GM12864 (cell line): ENCODE data around the gene SKAP1.

Experiments used
- DNase-seq: peaks from one replicate; pipeline ENCODE4 v3.0.0-alpha.2; 2011; ENCODE audit warnings: low read depth
- H3K4me3 ChIP-seq: 2 replicates; pipeline ENCODE4 v1.5.1; 2011; ENCODE audit warnings: mild to moderate bottlenecking, low read depth, low read length, control low read depth
- TF ChIP-seq, protein P1 (sequence below): IDR thresholded peaks from 2 replicates; pipeline ENCODE4 v1.5.1; 2011; ENCODE audit warnings: low read depth, mild to moderate bottlenecking, moderate library complexity, low read length, control low read depth, inconsistent platforms; ENCODE audit errors: missing control alignments

The SKAP1 gene

DNA sequence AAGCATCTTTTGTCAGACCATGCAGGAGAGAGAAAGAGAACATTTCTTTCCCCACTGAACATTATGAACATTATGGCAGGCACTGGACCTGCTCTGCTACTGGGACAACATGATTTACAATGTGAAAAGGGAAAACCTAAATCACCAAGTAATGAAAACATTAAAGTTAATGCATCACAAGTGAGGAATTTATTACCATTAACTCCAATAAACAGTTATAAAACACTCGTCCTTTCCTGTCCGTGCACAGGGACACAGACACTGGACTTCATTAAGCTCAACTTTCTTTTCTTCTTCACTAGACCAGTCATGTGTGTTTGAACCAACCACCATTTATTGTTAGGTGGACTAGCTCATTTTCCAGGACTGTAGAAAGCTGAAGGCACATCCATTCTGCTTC is 227.1 kb downstream of the SKAP1 start:
- DNase-seq = no peak
- H3K4me3 ChIP-seq = no peak overlapping the region
- TF ChIP-seq, protein P1, sequence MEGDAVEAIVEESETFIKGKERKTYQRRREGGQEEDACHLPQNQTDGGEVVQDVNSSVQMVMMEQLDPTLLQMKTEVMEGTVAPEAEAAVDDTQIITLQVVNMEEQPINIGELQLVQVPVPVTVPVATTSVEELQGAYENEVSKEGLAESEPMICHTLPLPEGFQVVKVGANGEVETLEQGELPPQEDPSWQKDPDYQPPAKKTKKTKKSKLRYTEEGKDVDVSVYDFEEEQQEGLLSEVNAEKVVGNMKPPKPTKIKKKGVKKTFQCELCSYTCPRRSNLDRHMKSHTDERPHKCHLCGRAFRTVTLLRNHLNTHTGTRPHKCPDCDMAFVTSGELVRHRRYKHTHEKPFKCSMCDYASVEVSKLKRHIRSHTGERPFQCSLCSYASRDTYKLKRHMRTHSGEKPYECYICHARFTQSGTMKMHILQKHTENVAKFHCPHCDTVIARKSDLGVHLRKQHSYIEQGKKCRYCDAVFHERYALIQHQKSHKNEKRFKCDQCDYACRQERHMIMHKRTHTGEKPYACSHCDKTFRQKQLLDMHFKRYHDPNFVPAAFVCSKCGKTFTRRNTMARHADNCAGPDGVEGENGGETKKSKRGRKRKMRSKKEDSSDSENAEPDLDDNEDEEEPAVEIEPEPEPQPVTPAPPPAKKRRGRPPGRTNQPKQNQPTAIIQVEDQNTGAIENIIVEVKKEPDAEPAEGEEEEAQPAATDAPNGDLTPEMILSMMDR = no peak

DNA sequence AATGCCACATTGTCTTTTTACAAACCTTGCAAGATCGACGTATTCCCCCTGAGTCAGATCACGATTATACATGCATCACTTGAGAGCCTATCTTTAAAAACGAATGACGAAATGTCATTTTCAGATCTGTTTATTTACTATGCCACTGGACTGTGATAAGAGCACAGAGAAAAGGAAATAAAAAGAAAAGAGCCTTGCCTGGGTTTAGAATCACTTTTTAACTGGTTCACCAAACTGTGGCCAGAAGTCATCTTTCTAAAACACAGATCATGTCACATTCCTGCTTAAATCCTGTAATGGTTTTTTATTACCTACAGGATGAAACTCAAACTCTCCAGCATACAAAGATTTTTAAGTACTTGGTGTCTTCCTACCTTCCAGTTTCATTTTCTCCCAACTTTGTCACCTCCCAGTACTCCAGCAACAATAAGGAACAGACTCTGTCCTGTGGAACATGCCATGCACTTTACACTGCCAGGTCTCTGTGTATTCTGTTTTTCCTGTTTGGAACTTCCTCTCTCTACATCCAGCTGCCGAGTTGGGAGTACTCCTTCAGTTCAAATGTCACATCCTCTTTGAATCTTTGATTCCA is 231.0 kb downstream of the SKAP1 start:
- DNase-seq = no peak
- no peak overlapping the region for H3K4me3 ChIP-seq
- TF ChIP-seq, protein P1 = no peak

DNA sequence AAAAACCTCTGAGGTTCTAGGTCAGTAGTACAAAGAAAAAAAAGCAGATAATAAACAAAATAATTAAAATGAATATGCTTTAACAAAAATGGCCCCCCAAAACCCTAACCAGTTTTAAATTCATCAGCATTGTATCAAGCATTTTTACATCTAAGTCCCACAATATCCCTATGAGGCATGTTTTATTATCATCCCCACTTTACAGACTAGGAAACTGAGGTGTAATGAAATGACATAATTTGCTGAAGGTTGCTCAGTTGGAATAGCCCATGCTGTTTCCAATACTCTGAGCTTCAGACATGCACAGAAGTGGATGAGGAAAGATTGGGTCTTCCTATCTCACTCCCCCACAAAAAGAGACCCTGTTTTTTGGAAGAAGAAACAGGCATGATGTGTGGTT is 234.1 kb downstream of the SKAP1 start:
- H3K4me3 ChIP-seq = no peak overlapping the region
- DNase-seq = no peak
- TF ChIP-seq, protein P1 = no peak

DNA sequence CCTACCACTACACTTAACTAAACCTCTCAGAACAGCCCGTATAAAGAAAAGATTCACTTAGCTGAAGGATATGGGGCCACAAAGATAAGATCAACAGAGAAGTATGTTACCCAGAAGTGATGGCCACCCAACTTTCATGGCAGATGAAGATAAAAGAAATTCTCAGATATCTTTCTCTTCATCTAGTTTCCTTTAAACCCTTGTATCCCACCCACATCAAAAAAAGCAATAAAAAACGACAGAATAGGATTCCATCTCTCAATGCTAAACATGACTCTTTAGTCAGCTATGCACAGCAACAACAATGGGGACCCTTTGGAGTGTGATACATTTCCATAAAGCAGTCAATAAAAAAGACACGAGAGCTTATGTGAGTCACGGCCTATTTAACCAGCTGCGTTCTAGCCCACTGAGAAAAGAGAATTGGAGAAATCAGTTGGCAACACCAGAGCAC is 235.9 kb downstream of the SKAP1 start:
- TF ChIP-seq, protein P1 = no peak
- H3K4me3 ChIP-seq = no peak overlapping the region
- DNase-seq = no peak

DNA sequence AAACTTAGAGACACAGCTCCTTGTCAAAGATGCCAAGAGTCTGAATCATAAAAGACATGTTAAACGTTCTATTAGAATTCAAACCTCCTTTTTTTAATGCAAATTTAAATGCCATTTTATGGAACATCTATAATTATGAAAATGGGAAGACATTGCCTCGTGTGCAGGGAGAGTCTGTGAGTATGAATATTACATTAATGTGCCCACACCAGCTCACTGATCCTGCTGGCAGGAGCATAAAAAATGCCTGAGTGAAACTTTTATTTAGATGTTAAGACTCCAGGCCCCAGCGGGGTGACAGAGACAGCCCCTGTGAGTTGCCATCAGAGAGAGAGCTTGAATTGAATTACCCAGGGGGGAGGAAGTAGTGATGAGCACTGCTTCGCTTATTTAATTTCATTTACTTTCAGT is 237.7 kb downstream of the SKAP1 start:
- TF ChIP-seq, protein P1 = no peak
- no peak overlapping the region for H3K4me3 ChIP-seq

DNA sequence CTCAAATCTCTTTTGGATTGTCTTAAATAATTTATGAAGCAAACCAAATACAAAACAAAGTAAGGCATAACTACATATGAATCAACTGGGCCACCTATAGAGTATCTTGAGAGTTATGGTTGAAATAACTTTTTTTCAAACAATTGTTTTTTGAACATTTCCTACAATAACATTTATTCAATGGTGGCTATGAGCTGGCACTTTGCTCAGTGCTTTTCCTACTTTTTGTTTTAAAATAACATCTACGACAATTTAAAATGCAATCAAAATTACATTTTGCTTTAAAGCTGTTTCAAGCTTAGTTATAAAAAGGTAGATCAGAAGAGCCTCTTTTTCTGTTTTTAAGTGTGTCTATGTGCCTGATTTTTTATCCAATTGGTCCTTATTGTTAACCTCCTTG is 238.7 kb downstream of the SKAP1 start:
- TF ChIP-seq, protein P1 = no peak
- no peak for DNase-seq
- H3K4me3 ChIP-seq = no peak overlapping the region

More for the DNA sequence above, 237.7 kb downstream of the SKAP1 start:
- no peak for DNase-seq

DNA sequence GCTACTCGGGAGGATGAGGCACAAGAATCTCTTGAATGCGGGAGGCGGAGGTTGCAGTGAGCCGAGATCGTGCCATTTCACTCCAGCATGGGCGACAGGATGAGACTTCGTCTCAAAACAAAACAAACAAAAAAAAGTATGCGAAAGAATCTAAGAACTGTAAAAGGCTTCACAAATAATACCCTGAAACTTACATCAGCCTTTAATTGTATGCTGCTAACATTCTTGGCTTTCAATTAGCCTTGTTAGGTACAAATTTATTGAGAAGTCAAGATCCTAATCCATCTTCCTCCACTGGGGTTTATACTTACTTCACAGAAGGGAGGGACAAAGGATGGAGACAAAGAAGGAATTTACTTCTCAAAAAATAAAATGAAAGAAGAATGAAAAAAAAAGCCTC is 239.1 kb downstream of the SKAP1 start:
- TF ChIP-seq, protein P1 = no peak

More for the DNA sequence above, 239.1 kb downstream of the SKAP1 start:
- no peak overlapping the region for H3K4me3 ChIP-seq
- no peak for DNase-seq
